ENCODE data around the gene CDH24. TPM values are rescaled to one million over a fixed set of nuclear protein-coding genes. Genes with fewer than 3 reads are reported as not detected.

Gene CDH24
- total and polyA plus RNA-seq, 9 of the 15 experiments (the other 6 are each of a cell fraction or from before 2014, with no cell fraction given): 0.04 to 16.2 (median 4.9) TPM

DNA sequence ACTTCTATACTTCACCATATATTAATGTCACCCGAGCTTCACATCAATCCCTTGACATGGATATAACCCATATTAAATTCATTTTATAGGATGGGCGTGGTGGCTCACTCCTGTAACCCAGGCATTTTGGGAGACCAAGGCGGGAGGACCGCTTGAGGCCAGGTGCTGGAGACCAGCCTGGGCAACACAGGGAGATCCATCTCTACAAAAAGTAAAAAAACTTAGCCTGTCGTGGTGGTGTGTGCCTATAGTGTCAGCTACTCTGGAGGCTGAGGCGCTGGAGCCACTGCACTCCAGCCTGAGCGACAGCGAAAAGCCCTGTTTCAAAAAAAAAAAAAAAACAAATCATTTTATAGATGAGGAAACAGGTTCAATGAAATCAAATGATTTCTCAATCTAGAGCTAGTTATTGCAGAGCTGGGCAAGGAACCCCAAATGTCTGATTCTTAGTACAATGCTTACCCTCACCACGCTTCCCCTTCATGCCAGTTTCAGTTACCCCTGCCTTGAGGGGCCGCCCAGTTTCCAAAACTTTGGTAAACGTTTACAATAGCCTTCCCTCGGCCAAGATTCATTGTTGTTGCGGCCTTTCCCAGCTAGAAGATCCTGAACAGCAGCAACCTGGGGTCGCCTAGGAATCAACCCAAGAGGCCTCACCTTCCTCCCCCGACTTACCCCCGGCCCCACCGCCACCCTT, 23.4 kb downstream of the CDH24 start (continued):
- TF ChIP-seq RREB1 (CRISPR knock-in tag; IDR thresholded peaks at IDR 0.05) (no peak), ZNF830 (CRISPR knock-in tag; IDR thresholded peaks at IDR 0.05) (no peak), VEZF1 (CRISPR knock-in tag; IDR thresholded peaks at IDR 0.05) (no peak), POLR3A (IDR thresholded peaks at IDR 0.05; ENCODE audit: borderline replicate concordance, extremely low read depth, insufficient read depth, insufficient read length) (no peak), HMG20A (CRISPR knock-in tag; conservative IDR thresholded peaks at IDR 0.05) (no peak), MLLT1 (IDR thresholded peaks at IDR 0.05) (no peak), RBFOX2 (IDR thresholded peaks at IDR 0.05; ENCODE audit: low read depth, low read length) (no peak), UBTF (IDR thresholded peaks at IDR 0.05; ENCODE audit: borderline replicate concordance in 1 of 2, low read depth in 2 of 2, low read length in 2 of 2) (0 out of 4 replicates have a peak, but pooled peaks of 1 of the 2 experiments have one; percentile 23), BRD4 (IDR thresholded peaks at IDR 0.05) (0 out of 2 replicates have a peak, but pooled peaks have one; percentile 18), MEF2A (IDR thresholded peaks at IDR 0.05; ENCODE audit: control insufficient read depth, low read depth, low read length) (no peak), SRSF7 (optimal IDR thresholded peaks at IDR 0.05; ENCODE audit: low read depth, low read length) (no peak), ZNF75A (CRISPR knock-in tag; IDR thresholded peaks at IDR 0.05) (no peak)
- TF ChIP-seq, protein P1, sequence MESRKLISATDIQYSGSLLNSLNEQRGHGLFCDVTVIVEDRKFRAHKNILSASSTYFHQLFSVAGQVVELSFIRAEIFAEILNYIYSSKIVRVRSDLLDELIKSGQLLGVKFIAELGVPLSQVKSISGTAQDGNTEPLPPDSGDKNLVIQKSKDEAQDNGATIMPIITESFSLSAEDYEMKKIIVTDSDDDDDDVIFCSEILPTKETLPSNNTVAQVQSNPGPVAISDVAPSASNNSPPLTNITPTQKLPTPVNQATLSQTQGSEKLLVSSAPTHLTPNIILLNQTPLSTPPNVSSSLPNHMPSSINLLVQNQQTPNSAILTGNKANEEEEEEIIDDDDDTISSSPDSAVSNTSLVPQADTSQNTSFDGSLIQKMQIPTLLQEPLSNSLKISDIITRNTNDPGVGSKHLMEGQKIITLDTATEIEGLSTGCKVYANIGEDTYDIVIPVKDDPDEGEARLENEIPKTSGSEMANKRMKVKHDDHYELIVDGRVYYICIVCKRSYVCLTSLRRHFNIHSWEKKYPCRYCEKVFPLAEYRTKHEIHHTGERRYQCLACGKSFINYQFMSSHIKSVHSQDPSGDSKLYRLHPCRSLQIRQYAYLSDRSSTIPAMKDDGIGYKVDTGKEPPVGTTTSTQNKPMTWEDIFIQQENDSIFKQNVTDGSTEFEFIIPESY (CRISPR knock-in tag; IDR thresholded peaks at IDR 0.05): no peak
